CD14-positive monocyte (primary cell): ENCODE measurements around the gene IRF7. TPM values are rescaled to one million over a fixed set of nuclear protein-coding genes. Genes with fewer than 3 reads are reported as not detected.

ENCODE experiments used
- DNase-seq, 3 donors: peaks; one replicate each; pipeline ENCODE4 v3.0.0-alpha.2; 2011 to 2022
- H2AFZ ChIP-seq: 2 replicates; pipeline ENCODE4 v1.6.0; 2012; ENCODE audit warnings: mild to moderate bottlenecking, low read depth, low read length, inconsistent platforms; ENCODE audit not compliant: insufficient read depth, poor library complexity, severe bottlenecking
- H3K27ac ChIP-seq, 2 donors: 1 replicate in 1 of 2; 2 replicates in 1 of 2; pipeline ENCODE4 v1.5.1; 2012 to 2013; ENCODE audit warnings: low read length in 2 of 2, control low read depth in 1 of 2, inconsistent platforms in 1 of 2, low read depth in 1 of 2, mild to moderate bottlenecking in 1 of 2
- H3K27me3 ChIP-seq, 2 donors: one replicate each; pipeline versions ENCODE4 v1.6.0 to v1.6.1; 2011 to 2013; ENCODE audit warnings: low read length in 2 of 2; ENCODE audit not compliant: control insufficient read depth in 2 of 2, insufficient read depth in 2 of 2
- H3K36me3 ChIP-seq, 2 donors: replicated peaks in 1 of 2; 1 replicate in 1 of 2; 2 replicates in 1 of 2; pipeline versions ENCODE4 v1.5.1 to v1.6.1; 2012 to 2013; ENCODE audit warnings: low read length in 2 of 2, control low read depth in 1 of 2, inconsistent platforms in 1 of 2, mild to moderate bottlenecking in 1 of 2; ENCODE audit not compliant: insufficient read depth in 2 of 2, control insufficient read depth in 1 of 2
- H3K4me1 ChIP-seq, 2 donors: 1 replicate in 1 of 2; 2 replicates in 1 of 2; pipeline versions ENCODE4 v1.5.1 to v1.6.1; 2012 to 2013; ENCODE audit warnings: low read length in 2 of 2, control low read depth in 1 of 2, inconsistent platforms in 1 of 2, mild to moderate bottlenecking in 1 of 2, moderate library complexity in 1 of 2; ENCODE audit not compliant: insufficient read depth in 2 of 2, control insufficient read depth in 1 of 2
- H3K4me2 ChIP-seq: replicated peaks from 2 replicates; pipeline ENCODE3; 2012; ENCODE audit warnings: low read length, moderate library complexity, mild to moderate bottlenecking; ENCODE audit not compliant: poor library complexity, severe bottlenecking; ENCODE audit errors: extremely low read depth
- H3K4me3 ChIP-seq, 3 experiments: fragments of 200-600 bp in 1 of 3; sonication (generic) in 1 of 3; replicated peaks in 1 of 3; 1 replicate in 2 of 3; 2 replicates in 1 of 3; pipeline ENCODE4 v1.5.1; 2011 to 2013; ENCODE audit warnings: low read length in 3 of 3, mild to moderate bottlenecking in 3 of 3, control low read depth in 2 of 3, low read depth in 2 of 3, inconsistent platforms in 1 of 3, moderate library complexity in 1 of 3
- H3K79me2 ChIP-seq: 2 replicates; pipeline ENCODE4 v1.6.0; 2012; ENCODE audit warnings: mild to moderate bottlenecking, control low read depth, inconsistent platforms, low read length, moderate library complexity; ENCODE audit not compliant: insufficient read depth
- H3K9ac ChIP-seq: 2 replicates; pipeline ENCODE4 v1.6.0; 2017; ENCODE audit warnings: low read length, mild to moderate bottlenecking; ENCODE audit not compliant: insufficient read depth, poor library complexity, severe bottlenecking
- H3K9me3 ChIP-seq, 2 donors: replicated peaks in 1 of 2; 1 replicate in 1 of 2; 2 replicates in 1 of 2; pipeline versions ENCODE4 v1.5.1 to v1.6.1; 2012 to 2013; ENCODE audit warnings: low read length in 2 of 2, control low read depth in 1 of 2; ENCODE audit not compliant: control insufficient read depth in 1 of 2, insufficient read depth in 1 of 2
- H4K20me1 ChIP-seq: 2 replicates; pipeline ENCODE4 v1.6.0; 2012; ENCODE audit warnings: mild to moderate bottlenecking, low read length, control low read depth, moderate library complexity; ENCODE audit not compliant: insufficient read depth
- H3K27ac Mint-ChIP-seq, 7 donors: one replicate each; pipeline ENCODE4 v1.8.0; 2020; ENCODE audit warnings: mild to moderate bottlenecking in 7 of 7, mixed read lengths in 7 of 7, moderate library complexity in 6 of 7, inconsistent platforms in 2 of 7
- H3K27me3 Mint-ChIP-seq, 3 donors: one replicate each; pipeline ENCODE4 v1.8.0; 2021 to 2022; ENCODE audit warnings: low read depth in 3 of 3, mild to moderate bottlenecking in 3 of 3, mixed read lengths in 3 of 3, moderate library complexity in 3 of 3, inconsistent platforms in 1 of 3
- H3K36me3 Mint-ChIP-seq, 2 donors: one replicate each; pipeline ENCODE4 v1.8.0; 2020; ENCODE audit warnings: mixed read lengths in 2 of 2, inconsistent platforms in 1 of 2, mild to moderate bottlenecking in 1 of 2
- H3K4me1 Mint-ChIP-seq: one replicate; pipeline ENCODE4 v1.8.0; 2020; ENCODE audit warnings: mild to moderate bottlenecking, mixed read lengths
- H3K4me3 Mint-ChIP-seq, 2 donors: one replicate each; pipeline ENCODE4 v1.8.0; 2020; ENCODE audit warnings: mild to moderate bottlenecking in 2 of 2, mixed read lengths in 2 of 2, moderate library complexity in 1 of 2
- H3K9me3 Mint-ChIP-seq, 7 donors: one replicate each; pipeline ENCODE4 v1.8.0; 2020 to 2022; ENCODE audit warnings: mixed read lengths in 7 of 7, mild to moderate bottlenecking in 6 of 7, moderate library complexity in 6 of 7, inconsistent platforms in 2 of 7
- CTCF ChIP-seq: fragments of 200-600 bp; IDR thresholded peaks from one replicate; pipeline ENCODE4 v1.8.0; 2022; ENCODE audit warnings: antibody characterized with exemption, mild to moderate bottlenecking
- WGBS: methylation state at CpG from one replicate; pipeline ENCODE4 v1.1.5; 2013; ENCODE audit warnings: missing lambda C conversion rate; ENCODE audit not compliant: insufficient coverage; 5-methylcytosine and 5-hydroxymethylcytosine counted together
- intact Hi-C, 2 donors: fragments of 100-400 bp; cut with micrococcal nuclease; formaldehyde crosslinking; loops; one replicate each; pipeline versions ENCODE4 v1.15.0 to v1.15.1; 2023
- polyA plus RNA-seq, 3 donors: library from polyadenylated mRNA; depleted of rRNA in 1 of 3; unstranded in 2 of 3; stranded (reverse) in 1 of 3; fragments of 300-500 nt in 2 of 3; fragments of >200 nt in 1 of 3; fragmentation: Illumina TruSeq in 2 of 3; gene quantifications; 1 replicate in 2 of 3; 2 replicates in 1 of 3; pipeline ENCODE4 v1.2.3, GENCODE V29; 2012 to 2021

The IRF7 gene
- polyA plus RNA-seq, 3 donors, result 38.6 to 125 (median 42.9) TPM

DNA sequence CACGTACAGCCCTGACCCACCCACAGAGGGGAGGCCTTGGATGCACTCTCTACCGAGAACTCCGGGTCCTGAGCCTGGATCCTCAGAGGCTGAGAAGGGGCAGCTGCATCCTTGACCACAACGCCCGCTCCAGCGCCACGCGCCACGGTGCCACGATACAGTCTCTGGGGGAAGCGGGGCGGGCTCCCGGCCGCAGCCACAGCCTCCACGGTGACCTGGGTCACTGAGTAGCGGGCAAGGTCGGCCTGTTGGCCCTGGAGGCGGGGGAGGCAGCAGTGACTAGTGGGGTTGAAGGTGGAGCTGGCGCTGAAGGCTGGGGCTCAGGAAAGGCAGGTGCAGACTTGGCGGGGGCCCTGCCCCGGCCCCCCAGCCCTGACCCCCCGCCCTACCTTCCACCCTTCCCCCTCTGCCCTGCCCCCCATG, 3.9 kb upstream of the IRF7 start:
- no peak overlapping the region for H3K4me3 ChIP-seq
- no peak overlapping the region for H2AFZ ChIP-seq
- no peaks in the 10 kb centered on the region for H3K9me3 ChIP-seq
- 92% methylated on average over 6 of the region's 22 CpGs for WGBS
- H3K4me1 Mint-ChIP-seq, result peaks cover 30% of the 10 kb centered on the region
- no peak overlapping the region for H3K9ac ChIP-seq
- H3K27ac ChIP-seq, result no peak overlapping the region
- no peak overlapping the region for H3K27ac Mint-ChIP-seq
- DNase-seq, result no peak
- H3K4me1 ChIP-seq, result peaks cover 33 to 40% of the 10 kb centered on the region in 2 donors
- peaks cover 6% of the 10 kb centered on the region for H4K20me1 ChIP-seq
- H3K4me2 ChIP-seq, result no peak overlapping the region
- H3K27me3 Mint-ChIP-seq, result peaks cover 0 to 4% (median 0%) of the 10 kb centered on the region in 3 donors
- H3K27me3 ChIP-seq, result no peaks in the 10 kb centered on the region
- H3K79me2 ChIP-seq, result peaks cover 9% of the 10 kb centered on the region
- peaks cover 2 to 3% of the 10 kb centered on the region in 2 donors for H3K36me3 ChIP-seq
- H3K36me3 Mint-ChIP-seq, result peaks cover 0 to 24% of the 10 kb centered on the region in 2 donors
- intact Hi-C loops, result no loop called here
- no peaks in the 10 kb centered on the region for H3K9me3 Mint-ChIP-seq
- H3K4me3 Mint-ChIP-seq, result no peak overlapping the region
- no peak for TF ChIP-seq CTCF

DNA sequence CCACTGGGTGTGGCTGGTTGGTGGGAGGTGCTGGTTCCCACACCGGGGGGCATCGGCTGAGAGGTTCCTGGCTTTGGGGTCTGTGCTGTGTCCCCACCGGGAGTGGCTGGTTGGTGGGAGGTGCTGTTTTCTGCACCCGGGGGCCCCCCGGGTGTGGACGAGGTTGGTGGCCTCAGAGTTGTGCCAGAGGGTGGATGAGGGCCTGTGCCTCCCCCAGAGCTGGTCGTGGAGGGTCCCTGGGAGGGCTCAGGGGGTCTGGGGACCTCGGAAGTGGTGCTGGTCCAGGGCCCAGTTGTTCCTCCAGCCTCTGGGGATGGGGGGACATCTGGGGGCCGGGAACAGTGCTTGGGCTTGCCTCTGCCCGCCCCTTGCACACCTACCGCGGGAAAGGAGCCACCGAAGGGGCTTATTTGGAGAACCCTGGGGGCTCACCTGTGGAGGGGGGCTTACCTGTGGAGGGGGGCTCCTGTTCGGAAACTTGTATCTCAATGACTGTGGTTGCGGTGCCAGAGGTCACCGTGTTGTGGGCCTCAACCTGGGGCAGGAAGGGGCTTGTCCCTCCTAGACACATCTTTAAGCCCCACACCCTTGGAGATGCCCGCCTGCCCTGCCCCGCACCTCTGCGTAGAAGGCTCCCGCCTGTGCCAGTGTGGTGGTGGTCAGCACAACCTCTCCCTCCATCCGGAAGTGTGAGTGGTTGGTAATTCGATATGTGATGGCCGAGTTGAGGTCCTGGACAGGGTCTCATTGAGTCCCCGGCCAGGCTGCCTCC, 3.3 kb upstream of the IRF7 start:
- intact Hi-C loops, result no loop called here
- H3K27ac Mint-ChIP-seq, result peak overlapping the region in 1 of 7 donors; percentile 68
- Histone ChIP-seq H2AFZ (no peak overlapping the region), H3K36me3 (peaks cover 8 to 9% of the 10 kb centered on the region in 2 donors), H3K4me3 (no peak overlapping the region), H3K79me2 (peaks cover 15% of the 10 kb centered on the region), H3K27ac (no peak overlapping the region), H3K9ac (no peak overlapping the region), H3K4me2 (no peak overlapping the region), H4K20me1 (peaks cover 12% of the 10 kb centered on the region), H3K27me3 (no peaks in the 10 kb centered on the region), H3K9me3 (no peaks in the 10 kb centered on the region), H3K4me1 (peaks cover 39 to 46% of the 10 kb centered on the region in 2 donors)
- H3K36me3 Mint-ChIP-seq, result peaks cover 3 to 30% of the 10 kb centered on the region in 2 donors
- DNase-seq, result no peak
- H3K9me3 Mint-ChIP-seq, result no peaks in the 10 kb centered on the region
- WGBS, result 94% methylated on average over 6 of the region's 24 CpGs
- H3K4me1 Mint-ChIP-seq, result peaks cover 36% of the 10 kb centered on the region
- no peak for TF ChIP-seq CTCF
- peaks cover 0 to 4% (median 0%) of the 10 kb centered on the region in 3 donors for H3K27me3 Mint-ChIP-seq
- H3K4me3 Mint-ChIP-seq, result no peak overlapping the region
